NCI-H2107 treated with DMSO at 0.1 percent for 48 hours (cell line): Measurements from ENCODE around the gene EIF1.
"Not testable (repeated sequence)": the region's sequence is repeated elsewhere in the genome, so short reads cannot be mapped to it uniquely, and the experiment has no call there.

ENCODE experiments used
- DNase-seq: peaks from one replicate; lab custom pipeline; 2025; ENCODE audit not compliant: unreplicated experiment; lab: John Stamatoyannopoulos, UW

Gene EIF1

GRCh38 chr17:41655611-41656111 is 33.0 kb upstream of the EIF1 start:
- no peak for DNase-seq

- no peak for DNase-seq
Observed at GRCh38 chr17:41656249-41657023, 32.2 kb upstream of the EIF1 start.

- DNase-seq = no peak
Observed at GRCh38 chr17:41657176-41657754, 31.4 kb upstream of the EIF1 start.

- DNase-seq = no peak
Observed at GRCh38 chr17:41657936-41658335, 30.7 kb upstream of the EIF1 start.

- DNase-seq = no peak
Observed at GRCh38 chr17:41658846-41659245, 29.8 kb upstream of the EIF1 start.

GRCh38 chr17:41659427-41660212 is 29.1 kb upstream of the EIF1 start:
- no peak for DNase-seq

GRCh38 chr17:41660221-41660711 is 28.4 kb upstream of the EIF1 start:
- DNase-seq = no peak

GRCh38 chr17:41663451-41664171 is 25.1 kb upstream of the EIF1 start:
- DNase-seq = no peak

GRCh38 chr17:41664172-41664457 is 24.6 kb upstream of the EIF1 start:
- no peak for DNase-seq

- no peak for DNase-seq
Observed at GRCh38 chr17:41664587-41665565, 23.8 kb upstream of the EIF1 start.

- peak; percentile 80 for DNase-seq
Observed at GRCh38 chr17:41665566-41666236, 23.0 kb upstream of the EIF1 start.

GRCh38 chr17:41666237-41666641 is 22.4 kb upstream of the EIF1 start:
- DNase-seq = peak; percentile 80

GRCh38 chr17:41666708-41667279 is 21.9 kb upstream of the EIF1 start:
- peak; percentile 73 for DNase-seq

- no peak for DNase-seq
Observed at GRCh38 chr17:41667280-41668041, 21.2 kb upstream of the EIF1 start.

- no peak for DNase-seq
Observed at GRCh38 chr17:41672153-41672552, 16.5 kb upstream of the EIF1 start.

GRCh38 chr17:41675157-41676057 is 13.3 kb upstream of the EIF1 start:
- not testable (repeated sequence) for DNase-seq

GRCh38 chr17:41676058-41676419 is 12.6 kb upstream of the EIF1 start:
- no peak for DNase-seq
